Lung (tissue), 12 donors: ENCODE data around the gene NHSL1. TPM values are rescaled to one million over a fixed set of nuclear protein-coding genes. Genes with fewer than 3 reads are reported as not detected.

Source experiments
- ATAC-seq: fragments of 200-7000 bp; cut with Tn5 transposase; one replicate; pipeline ENCODE4 v1.9.1; 2020; ENCODE audit warnings: moderate number of reproducible peaks; ENCODE audit not compliant: insufficient read depth, low FRiP score
- DNase-seq, 3 donors: peaks; one replicate each; pipeline ENCODE4 v3.0.0-alpha.2; 2013 to 2017
- H3K27ac ChIP-seq, 2 donors: one replicate each; pipeline ENCODE4 v1.5.1; 2013; ENCODE audit warnings: mild to moderate bottlenecking in 2 of 2, moderate library complexity in 2 of 2, control low read depth in 1 of 2, inconsistent platforms in 1 of 2, low read depth in 1 of 2, low read length in 1 of 2
- H3K27me3 ChIP-seq, 3 donors: one replicate each; pipeline ENCODE4 v1.5.1; 2013; ENCODE audit warnings: low read length in 2 of 3; ENCODE audit not compliant: control insufficient read depth in 3 of 3, insufficient read depth in 3 of 3
- H3K36me3 ChIP-seq, 4 donors: one replicate each; pipeline ENCODE4 v1.5.1; 2013; ENCODE audit warnings: low read length in 4 of 4, mild to moderate bottlenecking in 1 of 4, moderate library complexity in 1 of 4; ENCODE audit not compliant: control insufficient read depth in 4 of 4, insufficient read depth in 4 of 4
- H3K4me1 ChIP-seq, 5 donors: one replicate each; pipeline ENCODE4 v1.5.1; 2013; ENCODE audit warnings: low read length in 5 of 5, mild to moderate bottlenecking in 2 of 5, moderate library complexity in 1 of 5; ENCODE audit not compliant: control insufficient read depth in 5 of 5, insufficient read depth in 5 of 5
- H3K4me3 ChIP-seq: one replicate; pipeline ENCODE4 v1.5.1; 2013; ENCODE audit warnings: mild to moderate bottlenecking, control low read depth, moderate library complexity
- H3K9ac ChIP-seq, 2 donors: one replicate each; pipeline ENCODE4 v1.5.1; 2013; ENCODE audit warnings: low read length in 2 of 2, control low read depth in 1 of 2; ENCODE audit not compliant: insufficient read depth in 1 of 2
- H3K9me3 ChIP-seq, 4 donors: one replicate each; pipeline ENCODE4 v1.5.1; 2013; ENCODE audit warnings: low read length in 3 of 4, mild to moderate bottlenecking in 1 of 4, moderate library complexity in 1 of 4; ENCODE audit not compliant: control insufficient read depth in 4 of 4, insufficient read depth in 3 of 4
- CTCF ChIP-seq: IDR thresholded peaks from 2 replicates; pipeline ENCODE4 v1.5.1; 2012; ENCODE audit warnings: mild to moderate bottlenecking; ENCODE audit errors: control extremely low read depth, extremely low read depth
- WGBS, 2 donors: extraction: QIAGEN DNeasy Blood & Tissue Kit; methylation state at CpG; one replicate each; pipeline ENCODE4 v1.1.7; 2013; 5-methylcytosine and 5-hydroxymethylcytosine counted together
- polyA plus RNA-seq, 2 donors: library from polyadenylated mRNA; stranded (reverse); fragments of 200-250 nt; gene quantifications; one replicate each; pipeline ENCODE4 v1.2.1, GENCODE V29; 2013
- total RNA-seq, 2 donors: library from RNA; depleted of rRNA in 1 of 2; stranded (reverse); fragments of >200 nt in 1 of 2; gene quantifications; one replicate each; pipeline ENCODE4 v1.2.1, GENCODE V29; 2014 to 2021
- donor health status: control.
- donor health status: control.
- donor health status: Bipolar disorder and iron deficiency.
- donor health status: healthy.
- donor health status: DM: yes; HTN: yes; CAD: no.

The NHSL1 gene
- total and polyA plus RNA-seq, 4 donors: 5.2 to 53.7 (median 30.4) TPM

DNA sequence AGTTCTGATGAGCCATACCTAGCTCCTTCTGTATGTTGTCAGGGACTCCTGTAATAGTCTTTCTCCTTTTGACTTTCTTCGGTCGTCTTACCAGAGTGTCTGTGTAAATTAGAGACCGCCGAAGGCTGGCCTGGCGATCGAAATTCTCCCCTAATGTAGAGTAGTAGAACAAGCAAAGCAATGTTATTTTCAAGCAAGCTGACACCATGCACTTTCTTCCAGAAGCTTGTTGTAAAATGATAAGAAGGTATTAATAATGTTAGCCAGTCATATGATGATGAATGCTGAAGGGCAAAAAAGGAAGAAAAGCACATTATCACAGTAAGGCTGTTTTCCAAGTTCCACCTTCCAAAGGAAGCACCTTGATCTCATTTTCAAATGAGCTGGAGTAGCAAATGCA, 57.3 kb downstream of the NHSL1 start:
- H3K27ac ChIP-seq: peak overlapping the region in 1 of 2 donors; percentile 21
- H3K27me3 ChIP-seq: no peaks in the 10 kb centered on the region
- DNase-seq (no peak), ATAC-seq (no peak)
- no peak for TF ChIP-seq CTCF
- 86 to 92% methylated on average over 6 of the region's 6 CpGs for WGBS, 2 donors
- H3K36me3 ChIP-seq: peaks cover 0 to 10% (median 4%) of the 10 kb centered on the region in 4 donors
- no peak overlapping the region for H3K9ac ChIP-seq
- H3K9me3 ChIP-seq: no peaks in the 10 kb centered on the region
- peaks cover 0 to 12% (median 0%) of the 10 kb centered on the region in 5 donors for H3K4me1 ChIP-seq
- no peak overlapping the region for H3K4me3 ChIP-seq

DNA sequence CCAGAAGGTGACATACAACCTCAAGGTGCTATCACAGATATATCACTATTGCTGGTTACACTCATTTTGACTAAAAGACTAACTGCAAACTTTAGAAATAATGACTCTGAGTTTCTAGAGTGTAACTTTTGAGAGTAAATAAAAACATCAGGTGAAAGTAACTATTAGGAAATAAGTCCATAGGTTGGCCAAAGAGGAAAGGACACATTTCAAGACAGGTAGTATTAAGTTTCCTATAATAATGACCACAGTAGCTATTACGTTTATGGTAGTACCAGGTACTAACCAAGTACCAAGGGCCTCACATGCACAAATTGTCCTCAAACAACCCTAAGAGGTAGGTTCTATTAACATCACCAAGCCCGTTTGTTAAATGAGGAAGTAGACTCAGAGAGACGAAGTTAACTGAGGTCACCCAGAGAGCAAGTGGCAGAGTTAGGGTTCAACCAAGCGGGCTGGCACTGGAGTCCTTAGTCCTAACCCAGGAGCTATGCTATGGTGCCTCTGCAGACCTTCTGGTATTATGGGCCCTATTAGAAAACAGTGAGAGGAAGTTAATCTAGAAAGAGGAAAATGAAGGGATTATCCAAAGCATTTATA, 58.4 kb downstream of the NHSL1 start:
- Histone ChIP-seq H3K9me3 (no peaks in the 10 kb centered on the region), H3K36me3 (peaks cover 0 to 9% (median 4%) of the 10 kb centered on the region in 4 donors), H3K4me1 (peaks cover 0 to 12% (median 0%) of the 10 kb centered on the region in 5 donors), H3K27me3 (no peaks in the 10 kb centered on the region), H3K4me3 (no peak overlapping the region), H3K27ac (no peak overlapping the region), H3K9ac (no peak overlapping the region)
- ATAC-seq (no peak), DNase-seq (no peak)
- TF ChIP-seq CTCF: no peak
- 56 to 66% methylated on average over 4 of the region's 4 CpGs for WGBS, 2 donors

DNA sequence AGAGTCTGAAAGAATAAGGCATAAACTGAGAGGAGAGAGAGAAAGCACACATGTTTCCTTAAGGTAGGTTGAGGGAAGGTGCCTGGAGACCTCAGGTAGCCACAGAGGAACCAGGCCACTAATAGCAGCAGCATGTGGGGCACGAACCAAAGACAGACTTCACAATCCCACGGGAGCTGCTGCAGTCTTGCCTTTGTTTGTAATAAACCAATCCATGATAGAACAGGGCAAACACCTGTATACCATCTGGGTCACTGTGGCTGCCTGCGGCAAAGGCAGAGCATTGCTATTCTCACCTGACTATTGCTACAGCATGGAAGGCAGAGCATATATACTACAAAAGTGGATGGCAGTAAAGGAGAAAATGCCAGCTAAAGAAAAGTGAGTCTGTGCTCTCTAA, 59.0 kb downstream of the NHSL1 start:
- no peak overlapping the region for H3K27ac ChIP-seq

More for the DNA sequence above, 59.0 kb downstream of the NHSL1 start:
- Histone ChIP-seq H3K4me1 (peaks cover 0 to 12% (median 0%) of the 10 kb centered on the region in 5 donors), H3K9ac (no peak overlapping the region), H3K9me3 (no peaks in the 10 kb centered on the region), H3K4me3 (no peak overlapping the region), H3K27me3 (no peaks in the 10 kb centered on the region), H3K36me3 (peaks cover 0 to 7% (median 4%) of the 10 kb centered on the region in 4 donors)
- no peak for TF ChIP-seq CTCF
- DNase-seq (no peak), ATAC-seq (no peak)
- WGBS, 2 donors: 93 to 94% methylated on average over 3 of the region's 3 CpGs
